Thoracic aorta (tissue), 2 donors: ENCODE measurements around the gene WDFY1. TPM values are rescaled to one million over a fixed set of nuclear protein-coding genes. Genes with fewer than 3 reads are reported as not detected.

Experiments
- ATAC-seq: fragments of 150-250 bp; one replicate; pipeline ENCODE4 v1.8.0; 2017; ENCODE audit warnings: low read depth; ENCODE audit not compliant: insufficient number of reproducible peaks, low FRiP score
- DNase-seq: peaks from one replicate; pipeline ENCODE4 v3.0.0-alpha.2; 2020; ENCODE audit warnings: low spot score
- H3K27ac ChIP-seq, 2 donors: fragments of 200-600 bp; sonication (generic); 1 replicate in 1 of 2; 2 replicates in 1 of 2; pipeline ENCODE4 v1.5.1; 2016; ENCODE audit warnings: mild to moderate bottlenecking in 2 of 2, moderate library complexity in 2 of 2
- H3K27me3 ChIP-seq: fragments of 200-600 bp; sonication (generic); replicated peaks from 2 replicates; pipeline ENCODE4 v1.6.0; 2016; ENCODE audit warnings: mild to moderate bottlenecking; ENCODE audit not compliant: insufficient read depth
- H3K36me3 ChIP-seq: fragments of 200-600 bp; sonication (generic); one replicate; pipeline ENCODE4 v1.5.1; 2016
- H3K4me1 ChIP-seq, 2 donors: fragments of 200-600 bp; sonication (generic); 1 replicate in 1 of 2; 2 replicates in 1 of 2; pipeline versions ENCODE4 v1.5.1 to v1.6.0; 2016; ENCODE audit warnings: low read depth in 2 of 2, mild to moderate bottlenecking in 1 of 2; ENCODE audit not compliant: control insufficient read depth in 1 of 2
- H3K4me3 ChIP-seq: fragments of 200-600 bp; sonication (generic); 2 replicates; pipeline ENCODE4 v1.5.1; 2016; ENCODE audit warnings: mild to moderate bottlenecking
- H3K9me3 ChIP-seq: fragments of 200-600 bp; sonication (generic); 2 replicates; pipeline ENCODE4 v1.5.1; 2016
- CTCF ChIP-seq: fragments of 200-600 bp; sonication (generic); IDR thresholded peaks from one replicate; pipeline ENCODE4 v1.5.1; 2019; ENCODE audit warnings: antibody characterized with exemption
- total RNA-seq, 2 donors: library from RNA; depleted of rRNA; stranded (reverse); fragments of >200 nt; gene quantifications; one replicate each; pipeline versions ENCODE4 v1.1.0 to v1.2.3, GENCODE V29; 2016

The WDFY1 gene
- total RNA-seq, 2 donors from 2014 or later = 51.4 to 64.0 TPM

GRCh38 chr2:223915071-223915470, 30.1 kb downstream of the WDFY1 start:
- no peaks in the 10 kb centered on the region for H3K27me3 ChIP-seq
- peaks cover 11 to 18% of the 10 kb centered on the region in 2 donors for H3K4me1 ChIP-seq
- no peak overlapping the region for H3K27ac ChIP-seq
- TF ChIP-seq CTCF = no peak
- H3K36me3 ChIP-seq = peaks cover 9% of the 10 kb centered on the region
- no peak for DNase-seq
- no peak for ATAC-seq
- no peaks in the 10 kb centered on the region for H3K9me3 ChIP-seq
- H3K4me3 ChIP-seq = no peak overlapping the region

- ATAC-seq (no peak), DNase-seq (no peak)
- no peak for TF ChIP-seq CTCF
- Histone ChIP-seq H3K4me1 (peaks cover 10 to 17% of the 10 kb centered on the region in 2 donors), H3K9me3 (no peaks in the 10 kb centered on the region), H3K27me3 (no peaks in the 10 kb centered on the region), H3K27ac (no peak overlapping the region), H3K36me3 (peaks cover 9% of the 10 kb centered on the region), H3K4me3 (no peak overlapping the region)
Observed at GRCh38 chr2:223914324-223914723, 30.8 kb downstream of the WDFY1 start.

GRCh38 chr2:223909001-223909741, 36.0 kb downstream of the WDFY1 start:
- ATAC-seq = no peak
- H3K36me3 ChIP-seq = peaks cover 3% of the 10 kb centered on the region
- no peaks in the 10 kb centered on the region for H3K27me3 ChIP-seq

GRCh38 chr2:223908304-223908998, 36.7 kb downstream of the WDFY1 start:
- Histone ChIP-seq H3K27me3 (no peaks in the 10 kb centered on the region), H3K27ac (no peak overlapping the region), H3K4me1 (peaks cover 0 to 17% of the 10 kb centered on the region in 2 donors), H3K9me3 (no peaks in the 10 kb centered on the region), H3K36me3 (peaks cover 3% of the 10 kb centered on the region), H3K4me3 (no peak overlapping the region)
- no peak for ATAC-seq
- no peak for DNase-seq
- no peak for TF ChIP-seq CTCF

More at GRCh38 chr2:223909001-223909741, 36.0 kb downstream of the WDFY1 start:
- DNase-seq = no peak
- Histone ChIP-seq H3K4me3 (no peak overlapping the region), H3K9me3 (no peaks in the 10 kb centered on the region), H3K27ac (no peak overlapping the region), H3K4me1 (peaks cover 2 to 17% of the 10 kb centered on the region in 2 donors)
- no peak for TF ChIP-seq CTCF

GRCh38 chr2:223905996-223906395, 39.1 kb downstream of the WDFY1 start:
- H3K4me1 ChIP-seq = peaks cover 0 to 17% of the 10 kb centered on the region in 2 donors
- H3K27me3 ChIP-seq = no peaks in the 10 kb centered on the region
- peaks cover 7% of the 10 kb centered on the region for H3K36me3 ChIP-seq
- no peaks in the 10 kb centered on the region for H3K9me3 ChIP-seq
- H3K27ac ChIP-seq = no peak overlapping the region
- no peak for TF ChIP-seq CTCF
- H3K4me3 ChIP-seq = no peak overlapping the region
- ATAC-seq = no peak
- no peak for DNase-seq
